ENCODE results near the gene ABHD16A.

DNA sequence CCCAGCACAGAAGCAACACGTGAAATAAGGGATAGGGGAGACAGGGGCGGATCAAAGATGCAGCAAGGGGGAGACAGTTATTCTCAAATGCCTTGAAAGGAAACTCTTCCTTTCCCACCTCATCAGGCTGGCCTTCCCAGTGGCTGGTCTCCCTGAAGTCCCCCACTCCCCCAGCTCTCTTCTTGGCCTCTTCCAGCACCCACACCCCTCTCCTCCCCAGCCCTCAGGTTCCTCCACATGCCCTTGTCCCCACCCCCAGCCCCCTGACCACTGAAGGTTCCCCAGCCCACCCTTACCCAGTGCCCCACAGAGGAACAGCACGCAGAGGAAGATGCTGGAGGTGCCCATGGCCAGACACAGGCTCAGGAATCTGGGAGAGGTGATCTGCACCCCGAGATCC lies 10.3 kb upstream of the ABHD16A start:
- TF ChIP-seq CTCF (IDR thresholded peaks at IDR 0.05; ENCODE audit: low read depth, low read length), result no peak
- TF ChIP-seq POLR2A (IDR thresholded peaks at IDR 0.05; ENCODE audit: extremely low read depth, insufficient read length), result no peak
- no peak for TF ChIP-seq MAX (IDR thresholded peaks at IDR 0.05; ENCODE audit: low read depth, low read length)
- no peak for TF ChIP-seq MYC (IDR thresholded peaks at IDR 0.05; ENCODE audit: low read depth, low read length)
